Measurements from ENCODE around the gene TMEM59. TPM values are rescaled to one million over a fixed set of nuclear protein-coding genes. Genes with fewer than 3 reads are reported as not detected.

TMEM59 gene, protein sequence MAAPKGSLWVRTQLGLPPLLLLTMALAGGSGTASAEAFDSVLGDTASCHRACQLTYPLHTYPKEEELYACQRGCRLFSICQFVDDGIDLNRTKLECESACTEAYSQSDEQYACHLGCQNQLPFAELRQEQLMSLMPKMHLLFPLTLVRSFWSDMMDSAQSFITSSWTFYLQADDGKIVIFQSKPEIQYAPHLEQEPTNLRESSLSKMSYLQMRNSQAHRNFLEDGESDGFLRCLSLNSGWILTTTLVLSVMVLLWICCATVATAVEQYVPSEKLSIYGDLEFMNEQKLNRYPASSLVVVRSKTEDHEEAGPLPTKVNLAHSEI
- total RNA-seq (2022; extraction: Qiagen RNA extraction) = 104 to 119 TPM (median 111 TPM) in 5 replicates

DNA sequence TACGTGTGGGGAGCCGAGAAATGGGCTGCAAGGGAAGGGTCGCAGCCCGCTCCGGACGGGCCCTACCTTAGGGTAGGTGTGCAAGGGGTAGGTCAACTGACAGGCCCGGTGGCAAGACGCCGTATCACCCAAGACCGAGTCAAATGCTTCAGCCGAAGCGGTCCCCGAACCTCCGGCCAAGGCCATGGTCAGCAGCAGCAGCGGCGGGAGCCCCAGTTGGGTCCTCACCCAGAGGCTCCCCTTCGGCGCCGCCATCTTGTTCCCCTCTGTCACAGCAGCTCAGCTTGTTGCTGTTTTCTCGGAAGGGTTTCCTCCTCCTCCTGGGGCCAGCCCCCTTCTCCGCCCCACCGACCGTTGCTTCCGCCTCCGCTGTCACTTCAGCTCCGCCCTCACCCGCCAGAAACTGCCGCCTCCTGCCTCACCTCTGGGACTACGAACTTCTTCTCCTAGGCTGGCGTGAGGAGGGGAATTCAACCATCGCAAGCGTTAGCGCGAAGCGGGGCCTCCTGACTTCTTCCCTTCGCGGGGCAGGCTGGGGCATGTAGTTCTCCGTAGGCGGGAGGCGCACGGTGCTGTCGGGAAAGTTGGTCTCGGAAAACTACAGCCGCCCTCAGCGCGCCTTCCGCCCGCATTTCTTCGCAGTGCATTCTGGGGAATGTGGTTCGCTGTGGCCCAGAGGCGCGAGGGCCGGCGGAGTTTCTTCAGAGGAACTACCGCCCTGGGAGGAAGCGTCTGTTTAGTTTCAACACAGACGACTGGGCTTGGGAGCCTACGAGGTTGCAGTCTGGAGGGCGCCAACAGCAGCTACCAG is at the start of gene TMEM59, which contains the start of gene TCEANC2:
Gene TMEM59, minus strand, starts transcription at position 271 of the 811 bp plus-strand sequence. Its CDS starts 16 bp downstream, at position 255.
Gene TCEANC2, plus strand, starts transcription at position 675 of the 811 bp plus-strand sequence. CDS start 815 bp downstream, outside the sequence.

DNA sequence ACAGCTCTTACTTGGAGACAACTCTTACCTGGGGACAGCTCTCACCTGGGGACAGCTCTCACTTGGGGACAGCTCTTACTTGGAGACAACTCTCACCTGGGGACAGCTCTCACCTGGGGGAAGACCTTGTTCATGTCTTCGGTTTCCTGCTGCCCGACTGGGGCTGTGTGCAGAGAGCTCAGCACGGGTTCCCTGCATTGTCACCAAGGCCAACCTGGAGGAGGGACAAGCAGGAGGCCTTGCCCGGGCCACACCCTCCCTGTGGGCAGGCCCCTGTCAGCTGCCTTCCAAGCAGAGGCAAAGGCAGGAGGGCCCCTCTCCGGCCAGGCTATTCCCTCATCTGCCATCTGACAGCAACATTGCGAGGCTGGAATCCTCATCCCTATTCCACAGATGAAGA is 35.0 kb downstream of the TMEM59 start, which contains the start of gene LDLRAD1:
Gene LDLRAD1, minus strand, starts transcription at position 208 of the 400 bp plus-strand sequence. Its CDS starts 74 bp downstream, at position 134.

Other genes starting within 250 kb of the TMEM59 start
- 20.7 to 25.7 TPM (median 22.8 TPM) in 5 replicates for gene NDC1, start 214.9 kb downstream of the TMEM59 start, total RNA-seq (2022; extraction: Qiagen RNA extraction)
- 12.9 to 14.0 TPM (median 13.3 TPM) in 5 replicates for gene YIPF1, start 163.4 kb downstream of the TMEM59 start, total RNA-seq (2022; extraction: Qiagen RNA extraction)
- 0.06 TPM in 1 of 5 replicates, not detected in the others for gene DIO1, start 159.0 kb downstream of the TMEM59 start, total RNA-seq (2022; extraction: Qiagen RNA extraction)
- 29.0 to 42.6 TPM (median 31.2 TPM) in 5 replicates for gene IFT25, start 107.5 kb downstream of the TMEM59 start, total RNA-seq (2022; extraction: Qiagen RNA extraction)
- gene LRRC42, start 106.9 kb downstream of the TMEM59 start, total RNA-seq (2022; extraction: Qiagen RNA extraction) = 27.4 to 29.8 TPM (median 28.2 TPM) in 5 replicates
- not detected in 5 replicates for gene LDLRAD1, start 35.0 kb downstream of the TMEM59 start, total RNA-seq (2022; extraction: Qiagen RNA extraction)
- 1.7 to 2.7 TPM (median 2.4 TPM) in 5 replicates for gene TCEANC2, start 404 bp upstream of the TMEM59 start, total RNA-seq (2022; extraction: Qiagen RNA extraction)
- gene CDCP2, start 99.8 kb upstream of the TMEM59 start, total RNA-seq (2022; extraction: Qiagen RNA extraction) = not detected in 5 replicates
- gene CYB5RL, start 146.8 kb upstream of the TMEM59 start, total RNA-seq (2022; extraction: Qiagen RNA extraction) = 2.0 to 3.7 TPM (median 3.3 TPM) in 5 replicates
- gene MRPL37, start 147.0 kb upstream of the TMEM59 start, total RNA-seq (2022; extraction: Qiagen RNA extraction) = 82.1 to 98.1 TPM (median 95.9 TPM) in 5 replicates

All from A549 treated with dexamethasone at 1 μM for 4 hours (cell line).